Psoas muscle (tissue), 8 donors: ENCODE data around the gene GALNTL6. TPM values are rescaled to one million over a fixed set of nuclear protein-coding genes. Genes with fewer than 3 reads are reported as not detected.

Experiments
- ATAC-seq, 4 donors: fragments of 200-7000 bp; cut with Tn5 transposase; one replicate each; pipeline ENCODE4 v1.9.1; 2020; ENCODE audit warnings: moderate library complexity in 3 of 4, mild to moderate bottlenecking in 2 of 4
- DNase-seq, 2 donors: peaks; one replicate each; pipeline ENCODE4 v3.0.0-alpha.2; 2020
- H3K27ac ChIP-seq: fragments of 200-600 bp; one replicate; pipeline ENCODE4 v1.8.0; 2022
- H3K27me3 ChIP-seq, 3 donors: fragments of 200-600 bp in 1 of 3; one replicate each; pipeline versions ENCODE4 v1.6.1 to v1.8.0; 2013 to 2022; ENCODE audit warnings: low read length in 2 of 3, mild to moderate bottlenecking in 2 of 3, moderate library complexity in 1 of 3; ENCODE audit not compliant: insufficient read depth in 3 of 3
- H3K36me3 ChIP-seq, 2 donors: fragments of 200-600 bp in 1 of 2; one replicate each; pipeline versions ENCODE4 v1.6.1 to v1.8.0; 2013 to 2022; ENCODE audit warnings: low read depth in 1 of 2, mild to moderate bottlenecking in 1 of 2, moderate library complexity in 1 of 2; ENCODE audit not compliant: insufficient read depth in 1 of 2
- H3K4me1 ChIP-seq: fragments of 200-600 bp; one replicate; pipeline ENCODE4 v1.8.0; 2022
- H3K4me3 ChIP-seq: fragments of 200-600 bp; one replicate; pipeline ENCODE4 v1.8.0; 2022; ENCODE audit warnings: mild to moderate bottlenecking
- H3K9me3 ChIP-seq: fragments of 200-600 bp; one replicate; pipeline ENCODE4 v1.8.0; 2022
- WGBS, 3 donors: extraction: QIAGEN DNeasy Blood & Tissue Kit; methylation state at CpG; one replicate each; pipeline versions ENCODE4 v1.1.6 to v1.1.7; 2013; 5-methylcytosine and 5-hydroxymethylcytosine counted together
- intact Hi-C, 2 donors: fragments of 100-400 bp; cut with DNase I; formaldehyde crosslinking; loops; one replicate each; pipeline versions ENCODE4 v1.11.0 to v1.14.2; 2022
- polyA plus RNA-seq, 3 donors: library from polyadenylated mRNA; stranded (reverse); fragments of 200-250 nt; gene quantifications; one replicate each; pipeline ENCODE4 v1.2.3, GENCODE V29; 2013
- total RNA-seq, 4 donors: library from RNA; stranded (reverse); fragmentation: NEBNext Ultra II Directional in 2 of 4; extraction: Animal tissue kit (Norgen Biotek cat#: 25700) in 2 of 4; gene quantifications; one replicate each; pipeline versions ENCODE4 v1.2.1 to v1.2.4, GENCODE V29; 2021 to 2023
- TF ChIP-seq, protein P1 (sequence below): fragments of 200-600 bp; IDR thresholded peaks from one replicate; pipeline ENCODE4 v1.8.0; 2022; ENCODE audit warnings: antibody characterized with exemption
- donor health status: healthy with polysubstance abuse.
- donor health status: DM: no; HTN: no; CAD: no; lungs with moderate emphysema.
- donor health status: Bipolar disorder and iron deficiency.
- donor health status: healthy.
- donor health status: DM: yes; HTN: yes; CAD: no.
- donor health status: DM: no; HTN: no; CAD: no.
- donor health status: DM: no; HTN: no; CAD: no.
- donor health status: DM: yes; HTN: yes; CAD: no.

GALNTL6 gene
- total and polyA plus RNA-seq, 7 donors = 0.01 to 0.91 (median 0.21) TPM; not detected in 3

DNA sequence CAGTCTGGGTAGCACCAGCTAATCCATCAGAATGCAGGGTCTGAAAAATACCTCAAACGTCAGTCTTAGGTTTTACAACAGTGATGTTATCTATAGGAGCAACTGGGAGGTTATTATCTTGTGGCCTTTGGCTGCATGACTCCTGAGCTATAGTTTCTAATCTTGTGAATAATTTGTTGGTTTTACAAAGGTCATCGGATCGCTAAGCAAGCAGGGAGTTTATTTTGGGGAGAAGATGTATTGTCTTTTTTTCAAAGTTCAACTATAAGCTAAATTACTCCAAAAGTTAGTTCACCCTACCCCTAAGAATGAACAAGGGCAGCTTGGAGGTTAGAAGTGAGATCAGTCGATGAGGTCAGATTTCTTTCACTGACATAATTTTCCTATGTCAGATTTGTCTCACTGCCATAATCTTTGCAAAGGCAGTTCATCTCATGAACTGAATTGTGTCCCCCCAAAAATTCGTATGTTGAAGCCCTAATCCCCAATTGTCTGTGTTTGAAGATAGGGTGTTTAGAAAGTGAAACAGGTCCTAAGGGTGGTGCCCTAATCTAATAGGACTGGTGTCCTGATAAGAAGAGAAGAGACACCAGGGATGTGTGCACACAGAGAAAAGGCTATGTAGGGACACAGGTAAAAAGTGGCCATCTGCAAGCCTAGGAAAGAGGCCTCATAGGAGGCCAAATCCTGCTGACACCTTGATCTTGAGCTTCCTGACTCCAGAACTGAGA, 1179.6 kb downstream of the GALNTL6 start:
- WGBS, 3 donors = 83 to 86% (median 84%) methylated on average over 5 of the region's 5 CpGs
- H3K27ac ChIP-seq = no peak overlapping the region
- no peaks in the 10 kb centered on the region for H3K4me1 ChIP-seq
- DNase-seq (no peak), ATAC-seq (no peak)
- no peaks in the 10 kb centered on the region for H3K9me3 ChIP-seq
- H3K36me3 ChIP-seq = no peaks in the 10 kb centered on the region
- TF ChIP-seq, protein P1, sequence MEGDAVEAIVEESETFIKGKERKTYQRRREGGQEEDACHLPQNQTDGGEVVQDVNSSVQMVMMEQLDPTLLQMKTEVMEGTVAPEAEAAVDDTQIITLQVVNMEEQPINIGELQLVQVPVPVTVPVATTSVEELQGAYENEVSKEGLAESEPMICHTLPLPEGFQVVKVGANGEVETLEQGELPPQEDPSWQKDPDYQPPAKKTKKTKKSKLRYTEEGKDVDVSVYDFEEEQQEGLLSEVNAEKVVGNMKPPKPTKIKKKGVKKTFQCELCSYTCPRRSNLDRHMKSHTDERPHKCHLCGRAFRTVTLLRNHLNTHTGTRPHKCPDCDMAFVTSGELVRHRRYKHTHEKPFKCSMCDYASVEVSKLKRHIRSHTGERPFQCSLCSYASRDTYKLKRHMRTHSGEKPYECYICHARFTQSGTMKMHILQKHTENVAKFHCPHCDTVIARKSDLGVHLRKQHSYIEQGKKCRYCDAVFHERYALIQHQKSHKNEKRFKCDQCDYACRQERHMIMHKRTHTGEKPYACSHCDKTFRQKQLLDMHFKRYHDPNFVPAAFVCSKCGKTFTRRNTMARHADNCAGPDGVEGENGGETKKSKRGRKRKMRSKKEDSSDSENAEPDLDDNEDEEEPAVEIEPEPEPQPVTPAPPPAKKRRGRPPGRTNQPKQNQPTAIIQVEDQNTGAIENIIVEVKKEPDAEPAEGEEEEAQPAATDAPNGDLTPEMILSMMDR = no peak
- H3K4me3 ChIP-seq = no peak overlapping the region
- no peaks in the 10 kb centered on the region for H3K27me3 ChIP-seq
- intact Hi-C loops = no loop called here

DNA sequence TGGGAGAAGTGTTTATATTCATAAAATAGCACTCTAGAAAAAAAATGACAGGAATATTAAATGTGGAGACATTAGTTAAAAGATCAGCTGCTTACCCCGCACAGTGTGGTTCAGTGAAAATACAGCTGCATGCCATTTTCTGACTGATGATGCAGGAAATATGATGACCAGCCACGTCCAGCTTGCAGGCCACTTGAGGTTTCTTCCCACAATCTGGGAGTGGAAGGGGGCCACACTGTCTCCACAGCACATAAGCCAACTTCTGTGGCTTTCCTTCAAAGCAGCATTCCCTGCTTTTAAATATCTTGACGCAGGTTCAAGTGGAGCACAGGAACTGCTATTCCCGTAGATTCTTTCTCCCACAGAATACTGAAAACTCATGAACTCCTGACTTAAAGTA, 1182.0 kb downstream of the GALNTL6 start:
- Histone ChIP-seq H3K9me3 (no peaks in the 10 kb centered on the region), H3K4me3 (no peak overlapping the region), H3K27me3 (no peaks in the 10 kb centered on the region), H3K27ac (no peak overlapping the region), H3K4me1 (peaks cover 4% of the 10 kb centered on the region), H3K36me3 (no peaks in the 10 kb centered on the region)
- intact Hi-C loops = no loop called here
- ATAC-seq = no peak
- DNase-seq = no peak
- WGBS, 3 donors = 58 to 69% (median 66%) methylated on average over 4 of the region's 4 CpGs
- TF ChIP-seq, protein P1 = no peak

DNA sequence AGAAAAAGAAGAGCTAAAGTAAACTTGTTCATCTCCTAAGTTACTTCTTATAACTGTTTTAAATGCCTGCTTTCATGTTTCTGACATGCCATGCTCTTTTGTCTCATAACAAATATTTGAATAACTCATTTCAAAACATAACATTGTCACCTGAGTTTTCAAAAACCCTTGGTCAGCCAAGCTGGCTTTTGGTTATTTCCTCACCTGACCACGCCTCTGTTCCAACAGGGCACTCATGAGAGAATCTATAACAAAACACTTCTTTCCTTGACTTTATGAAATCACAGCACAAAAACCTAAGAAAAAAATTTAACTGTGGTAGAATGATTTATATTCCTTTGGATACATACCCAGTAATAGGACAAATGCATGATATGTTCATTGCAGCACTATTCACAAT, 1182.5 kb downstream of the GALNTL6 start:
- TF ChIP-seq, protein P1 = no peak
- Histone ChIP-seq H3K9me3 (no peaks in the 10 kb centered on the region), H3K36me3 (no peaks in the 10 kb centered on the region), H3K27ac (no peak overlapping the region), H3K27me3 (no peaks in the 10 kb centered on the region), H3K4me1 (peaks cover 4% of the 10 kb centered on the region), H3K4me3 (no peak overlapping the region)
- ATAC-seq (no peak), DNase-seq (no peak)
- intact Hi-C loops = no loop called here
- 90 to 100% (median 95%) methylated on average over 1 of the region's 1 CpG for WGBS, 3 donors

DNA sequence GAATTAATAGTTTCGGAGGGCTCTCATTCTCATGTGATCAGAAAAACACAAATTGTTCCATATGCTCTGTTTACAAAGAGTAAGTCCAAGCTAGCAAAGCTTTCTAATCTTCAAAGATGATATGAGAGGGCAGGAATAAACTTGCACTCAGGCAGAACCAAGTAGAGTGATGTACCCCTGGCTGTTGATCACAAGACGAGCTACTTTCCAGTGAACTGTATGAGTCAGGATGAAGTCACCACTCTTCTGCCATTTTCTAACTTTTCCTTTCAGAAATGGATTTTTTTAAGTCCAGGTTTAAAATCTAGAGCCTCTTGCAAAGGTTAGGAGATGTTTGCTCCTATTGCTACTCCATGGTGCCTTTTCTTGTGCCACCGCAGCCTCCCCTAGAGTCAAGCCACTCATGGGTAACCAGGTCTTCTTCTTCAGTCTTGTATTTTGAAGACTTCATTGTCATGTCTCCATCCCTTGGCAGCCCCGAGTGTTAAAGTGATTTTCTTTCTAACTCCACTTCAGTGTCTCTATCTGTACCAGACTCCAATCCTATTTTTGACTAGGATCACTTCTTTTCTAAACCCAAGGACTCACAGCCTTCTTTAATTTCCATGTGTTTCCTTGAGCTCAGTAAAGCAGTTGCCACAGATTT, 1183.5 kb downstream of the GALNTL6 start:
- no peaks in the 10 kb centered on the region for H3K9me3 ChIP-seq
- no peaks in the 10 kb centered on the region for H3K36me3 ChIP-seq
- intact Hi-C loops = no loop called here
- peaks cover 4% of the 10 kb centered on the region for H3K4me1 ChIP-seq
- no peaks in the 10 kb centered on the region for H3K27me3 ChIP-seq
- TF ChIP-seq, protein P1 = no peak
- 76 to 85% (median 77%) methylated on average over 4 of the region's 4 CpGs for WGBS, 3 donors
- H3K4me3 ChIP-seq = no peak overlapping the region
- ATAC-seq = no peak
- DNase-seq = no peak
- no peak overlapping the region for H3K27ac ChIP-seq
